AG08396 (cell line): ENCODE measurements around the gene COP1.

Experiments used
- DNase-seq: peaks from one replicate; pipeline ENCODE4 v3.0.0; 2012; ENCODE audit warnings: low spot score, mixed read lengths

COP1 gene

GRCh38 chr1:175963740-175964139 lies 243.3 kb downstream of the COP1 start:
- DNase-seq, result no peak

GRCh38 chr1:175960169-175960568 lies 246.9 kb downstream of the COP1 start:
- no peak for DNase-seq

- DNase-seq, result no peak
These were observed 255.5 kb downstream of the COP1 start for GRCh38 chr1:175951627-175952026.

- DNase-seq, result no peak
These were observed 259.3 kb downstream of the COP1 start for GRCh38 chr1:175947771-175948170.

DNA sequence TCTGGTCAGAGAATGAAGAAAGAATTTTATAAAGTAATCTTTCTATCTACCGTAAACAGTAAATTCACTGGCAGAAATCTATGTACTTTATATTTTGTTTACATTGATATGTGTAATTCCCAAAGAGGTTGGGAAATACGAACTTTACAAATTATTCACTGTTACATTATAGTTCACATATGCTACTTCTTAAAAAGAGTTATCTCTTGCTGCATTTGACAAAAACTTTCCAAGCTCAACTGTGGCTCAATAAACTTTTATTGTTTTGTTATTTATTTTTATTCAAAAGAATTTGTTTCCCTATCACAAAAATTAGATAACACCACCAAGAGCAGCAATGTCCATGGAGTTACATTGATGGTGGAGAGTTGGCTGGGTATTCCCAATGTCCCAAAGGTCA lies 262.5 kb downstream of the COP1 start:
- no peak for DNase-seq

DNA sequence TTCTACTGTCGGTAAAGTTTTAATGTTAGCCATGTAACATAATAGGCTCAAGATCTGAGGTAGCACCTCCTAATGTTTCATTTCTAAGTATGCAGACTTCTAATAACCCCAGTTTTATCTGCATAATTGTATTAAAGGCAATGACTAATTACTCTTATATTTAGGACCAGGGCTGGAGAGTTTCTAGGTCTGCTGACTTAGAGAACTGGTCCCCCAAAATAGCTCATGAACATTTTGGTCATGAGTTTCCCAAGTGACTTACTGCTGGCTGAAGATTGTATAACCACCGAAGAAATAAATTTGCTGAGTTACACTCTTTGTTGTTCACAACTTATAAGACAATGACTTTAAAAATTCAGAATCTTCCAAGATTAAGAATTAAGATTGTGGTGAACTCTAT lies 265.9 kb downstream of the COP1 start:
- no peak for DNase-seq

DNA sequence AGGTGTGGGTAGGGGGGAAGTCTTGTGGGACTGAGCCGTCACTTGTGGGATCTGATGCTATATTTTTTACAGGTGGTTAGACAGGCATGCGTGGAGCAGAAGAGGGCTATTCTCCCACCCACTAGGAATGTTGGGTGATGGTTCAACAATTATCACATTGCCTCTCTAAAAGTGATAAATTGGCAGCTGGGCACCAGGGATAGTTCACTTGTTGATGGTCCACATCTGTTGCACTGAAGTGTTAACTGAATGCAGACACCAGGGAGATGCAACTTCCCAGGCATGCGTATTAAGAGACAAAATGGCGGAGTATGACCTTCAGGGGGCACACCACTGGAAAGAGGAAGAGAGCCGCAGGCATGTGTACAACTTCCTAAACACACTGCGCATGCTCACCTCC lies 270.4 kb downstream of the COP1 start:
- DNase-seq, result no peak

- no peak for DNase-seq
These were observed 271.4 kb downstream of the COP1 start for GRCh38 chr1:175935566-175936115.

- DNase-seq, result no peak
These were observed 271.9 kb downstream of the COP1 start for GRCh38 chr1:175935166-175935565.

DNA sequence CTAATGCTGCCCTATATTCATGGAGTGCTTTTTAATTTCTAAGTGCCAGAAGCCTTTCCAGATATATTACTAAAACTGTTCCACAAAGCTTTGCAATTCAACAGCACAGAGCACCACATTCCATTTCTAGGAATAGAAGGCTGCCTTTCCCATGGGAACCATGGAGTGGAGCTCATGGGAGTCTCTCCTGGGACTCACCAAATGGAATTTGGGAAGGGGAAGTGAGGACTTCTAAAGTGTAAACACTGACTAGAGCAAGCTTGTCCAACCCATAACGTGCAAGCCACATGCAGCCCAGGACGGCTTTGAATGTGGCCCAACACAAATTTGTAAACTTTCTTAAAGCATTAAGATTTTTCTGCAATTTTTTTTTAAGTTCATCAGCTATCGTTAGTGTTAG lies 273.3 kb downstream of the COP1 start:
- DNase-seq, result no peak

DNA sequence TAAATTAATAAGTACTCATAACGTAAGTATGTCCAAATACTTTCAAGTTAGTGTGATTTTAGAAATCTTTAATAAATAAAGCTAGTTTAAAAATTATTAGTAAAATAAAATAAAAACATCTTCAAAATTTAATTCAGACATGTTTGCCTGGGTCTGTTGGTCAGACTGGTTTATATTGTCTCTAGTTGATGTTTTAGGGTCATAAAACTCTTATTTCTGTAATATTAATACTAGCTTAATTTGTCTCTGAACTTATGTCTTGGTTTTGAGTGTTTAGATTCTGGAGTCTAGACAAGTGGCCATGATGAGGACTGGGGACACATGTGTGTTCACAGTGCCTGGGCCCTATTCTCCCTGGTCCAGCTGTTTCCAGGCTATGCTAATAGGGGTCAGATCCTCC lies 279.1 kb downstream of the COP1 start:
- DNase-seq, result no peak

DNA sequence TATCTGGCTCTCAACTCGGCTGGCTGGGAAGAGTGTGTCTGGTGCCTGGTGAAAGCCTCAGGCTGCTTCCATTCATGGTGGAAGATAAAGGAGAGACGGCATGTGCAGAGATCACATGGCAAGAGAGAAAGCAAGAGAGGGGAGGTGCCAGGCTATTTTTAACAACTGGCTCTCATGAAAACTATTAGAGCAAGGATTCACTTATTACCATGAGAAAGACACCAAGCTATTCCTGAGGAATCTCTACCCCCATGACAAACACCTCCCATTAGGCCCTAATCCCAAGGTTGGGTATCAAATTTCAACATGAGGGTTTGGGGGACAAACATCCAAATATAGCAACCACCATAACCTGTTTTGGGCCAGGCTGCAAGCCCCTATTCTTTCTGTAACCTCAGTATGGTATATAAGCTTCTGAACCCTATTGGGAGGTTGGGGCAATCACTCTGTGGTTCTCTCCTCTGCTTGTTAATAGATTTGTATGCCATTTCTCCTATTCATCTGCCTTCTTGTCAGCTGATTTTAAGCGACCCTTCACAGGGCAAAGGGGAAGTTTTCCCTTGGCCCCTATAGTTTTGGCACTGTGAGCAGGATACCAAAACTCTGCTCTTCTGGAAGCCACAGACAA lies 284.7 kb downstream of the COP1 start:
- DNase-seq, result no peak

GRCh38 chr1:175920381-175920780 lies 286.7 kb downstream of the COP1 start:
- no peak for DNase-seq

GRCh38 chr1:175919001-175919400 lies 288.1 kb downstream of the COP1 start:
- no peak for DNase-seq

DNA sequence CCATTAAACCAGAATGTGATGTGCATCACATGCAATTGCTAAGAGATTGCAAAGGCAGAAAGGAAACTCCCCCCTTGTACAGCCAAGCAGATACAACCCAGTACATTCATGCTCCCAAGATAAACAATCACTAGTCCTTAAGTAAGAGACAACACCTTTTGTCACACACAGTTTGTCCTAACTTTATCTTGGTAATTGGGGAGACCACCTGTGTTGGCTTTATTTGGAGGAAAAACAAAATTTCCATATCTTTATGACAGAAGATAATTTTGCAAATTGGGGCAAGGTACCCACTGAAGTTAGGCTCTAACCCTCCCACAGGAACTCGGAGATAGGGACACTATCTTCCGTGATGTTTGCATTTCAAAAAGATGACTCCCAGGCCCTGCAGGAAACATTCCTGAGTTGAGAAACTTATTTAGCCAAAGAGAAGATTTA lies 288.7 kb downstream of the COP1 start:
- no peak for DNase-seq

DNA sequence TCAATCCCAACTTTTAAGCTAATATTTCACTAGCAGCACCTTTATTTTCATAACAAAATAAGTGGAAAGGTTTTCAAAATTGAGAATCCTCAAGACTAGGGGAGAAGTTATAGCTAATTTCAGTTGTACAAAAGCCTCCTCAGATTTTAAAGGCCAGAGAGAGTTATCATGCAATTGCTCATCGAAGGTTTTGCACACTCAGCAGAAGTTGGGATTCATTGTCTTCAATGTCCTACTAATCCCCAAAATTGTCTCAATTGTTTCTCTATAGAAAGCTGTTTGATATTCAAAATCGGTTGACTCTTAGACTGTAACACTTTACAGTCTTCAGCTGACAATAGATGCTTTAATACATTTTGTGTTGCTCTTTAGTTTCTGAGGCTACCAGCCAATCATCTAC lies 293.0 kb downstream of the COP1 start:
- DNase-seq, result no peak

- no peak for DNase-seq
These were observed 295.9 kb downstream of the COP1 start for GRCh38 chr1:175911138-175911537.

DNA sequence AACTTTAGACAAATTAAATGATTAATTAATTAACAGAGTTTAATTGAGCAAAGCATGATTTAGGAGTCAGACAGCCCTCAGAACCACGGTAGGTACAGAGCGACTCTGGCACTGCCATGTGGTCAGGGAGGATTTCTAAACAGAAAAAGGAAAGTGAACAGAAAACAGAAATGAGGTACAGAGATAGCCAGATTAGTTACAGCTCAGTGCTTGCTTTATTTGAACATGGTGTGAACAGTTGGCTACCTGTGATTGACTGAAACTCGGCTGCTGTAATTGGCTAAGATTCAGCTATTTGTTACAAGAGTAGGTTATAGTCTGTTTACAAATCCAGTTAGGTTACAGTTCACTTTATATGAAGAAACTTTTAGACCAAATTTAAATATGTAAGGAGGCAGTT lies 300.7 kb downstream of the COP1 start:
- no peak for DNase-seq

- no peak for DNase-seq
These were observed 302.3 kb downstream of the COP1 start for GRCh38 chr1:175904808-175905207.

DNA sequence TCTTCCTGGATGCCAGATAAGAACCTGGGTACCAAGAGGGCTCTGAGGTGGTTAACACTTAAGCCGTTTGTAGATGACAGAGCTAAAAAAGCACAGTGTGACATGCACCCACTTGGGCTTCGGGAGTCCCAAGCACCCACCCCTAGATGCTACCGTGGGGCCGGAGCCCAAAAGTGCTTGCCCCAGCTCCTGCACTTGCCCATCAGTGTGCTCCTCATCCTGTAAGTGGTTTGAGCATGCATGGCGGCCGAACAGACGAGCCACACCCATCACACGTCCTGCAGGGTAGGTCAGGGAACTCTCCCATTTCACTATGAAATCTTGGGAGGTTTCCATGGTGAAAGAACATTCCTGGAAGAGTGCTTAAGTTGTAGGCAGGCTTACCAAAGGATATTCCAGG lies 304.8 kb downstream of the COP1 start:
- no peak for DNase-seq

DNA sequence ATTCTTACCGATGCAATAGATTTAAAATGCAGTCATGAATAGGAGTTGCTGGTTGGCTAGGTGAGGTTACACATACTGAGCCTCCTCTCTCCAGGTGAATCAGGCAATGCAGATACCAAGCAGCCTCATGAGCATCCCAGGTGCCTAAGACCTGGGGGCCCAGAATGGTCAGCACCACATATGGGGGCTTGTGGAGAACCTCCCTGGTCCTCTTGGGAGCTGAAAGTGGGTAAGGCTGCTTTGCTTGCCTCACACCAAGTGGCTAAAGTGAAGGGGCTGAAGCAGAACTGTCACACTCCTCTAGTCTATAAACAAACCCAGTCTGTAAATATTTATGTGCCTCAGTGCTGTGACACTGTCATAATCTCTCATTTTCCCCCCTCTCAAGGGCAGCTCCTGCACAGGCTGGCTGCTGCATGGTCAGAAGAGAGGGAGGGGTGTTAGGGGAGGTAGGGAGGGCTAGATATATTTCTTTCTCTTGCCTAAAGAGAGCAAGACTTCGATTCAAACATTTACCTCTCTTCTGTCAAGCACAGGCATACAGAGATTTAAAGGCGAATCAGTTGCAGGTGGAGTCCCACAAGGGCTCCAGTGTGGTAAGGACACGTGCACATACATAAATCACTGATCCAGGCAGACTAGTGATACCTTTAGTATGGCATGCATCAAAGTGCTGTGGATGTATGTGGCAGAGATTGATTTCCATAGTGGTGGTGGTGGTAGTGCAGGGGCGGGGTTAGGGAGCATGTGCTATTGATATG lies 305.8 kb downstream of the COP1 start:
- no peak for DNase-seq

DNA sequence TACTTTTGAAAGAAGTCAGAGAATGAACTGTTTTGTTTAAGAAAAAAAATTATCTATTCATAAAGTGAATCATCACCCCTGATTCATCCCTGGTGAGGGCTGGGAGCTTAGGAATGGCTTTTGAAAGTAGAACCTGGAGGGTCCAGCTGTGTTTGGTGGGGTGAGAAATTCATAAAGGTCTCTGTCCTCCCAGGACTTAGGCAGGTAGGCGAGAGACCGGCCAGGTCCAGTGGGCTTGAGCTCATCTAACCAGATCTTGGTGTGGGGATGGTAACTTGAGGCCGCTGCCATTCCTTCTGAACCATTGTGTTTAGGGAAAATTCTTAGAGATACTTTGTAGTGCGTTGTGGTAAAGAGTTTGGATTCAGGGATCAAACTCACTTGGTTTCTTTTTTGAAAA lies 306.9 kb downstream of the COP1 start:
- no peak for DNase-seq

DNA sequence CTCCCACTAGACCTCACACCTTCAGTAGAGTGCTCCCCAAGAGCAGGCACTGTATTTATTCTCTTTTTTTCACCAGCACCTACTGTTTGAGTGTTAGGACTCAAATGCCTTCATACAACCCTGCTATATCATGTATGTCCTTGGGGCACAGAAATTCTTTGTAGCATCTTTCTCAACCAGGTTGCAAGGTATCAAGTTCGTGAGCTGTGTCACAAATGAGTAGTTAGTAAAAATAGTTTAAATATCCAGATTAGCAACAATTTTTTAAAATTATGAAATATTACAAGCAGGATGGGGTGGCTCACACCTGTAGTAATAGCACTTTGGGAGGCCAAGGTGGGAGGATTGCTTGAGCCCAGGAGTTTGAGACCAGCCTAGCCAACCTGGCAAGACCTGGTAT lies 311.1 kb downstream of the COP1 start:
- DNase-seq, result no peak
